GF-D8 (cell line): ENCODE measurements around the gene EYS.
"Not testable (repeated sequence)": the region's sequence is repeated elsewhere in the genome, so short reads cannot be mapped to it uniquely, and the experiment has no call there.

ENCODE experiments used
- DNase-seq: peaks from one replicate; lab custom pipeline; 2025; lab: John Stamatoyannopoulos, UW

The EYS gene

GRCh38 chr6:64467656-64468055, 1239.4 kb downstream of the EYS start:
- DNase-seq: no peak

GRCh38 chr6:64459411-64459944, 1247.5 kb downstream of the EYS start:
- DNase-seq: no peak

- DNase-seq: not testable (repeated sequence)
Measured at GRCh38 chr6:64448101-64448500, 1258.9 kb downstream of the EYS start.

GRCh38 chr6:64445038-64445437, 1262.0 kb downstream of the EYS start:
- no peak for DNase-seq

GRCh38 chr6:64439274-64439673, 1267.8 kb downstream of the EYS start:
- no peak for DNase-seq

GRCh38 chr6:64437996-64438395, 1269.0 kb downstream of the EYS start:
- DNase-seq: no peak

GRCh38 chr6:64429926-64430325, 1277.1 kb downstream of the EYS start:
- DNase-seq: no peak

- DNase-seq: no peak
Measured at GRCh38 chr6:64428186-64428585, 1278.8 kb downstream of the EYS start.

GRCh38 chr6:64415926-64416325, 1291.1 kb downstream of the EYS start:
- DNase-seq: no peak

- DNase-seq: no peak
Measured at GRCh38 chr6:64411226-64411625, 1295.8 kb downstream of the EYS start.

- DNase-seq: no peak
Measured at GRCh38 chr6:64409948-64410347, 1297.1 kb downstream of the EYS start.

GRCh38 chr6:64404396-64404795, 1302.6 kb downstream of the EYS start:
- DNase-seq: no peak

- DNase-seq: no peak
Measured at GRCh38 chr6:64383277-64383676, 1323.7 kb downstream of the EYS start.

- DNase-seq: no peak
Measured at GRCh38 chr6:64376394-64376793, 1330.6 kb downstream of the EYS start.

GRCh38 chr6:64357430-64357829, 1349.6 kb downstream of the EYS start:
- DNase-seq: no peak

- DNase-seq: no peak
Measured at GRCh38 chr6:64347411-64347810, 1359.6 kb downstream of the EYS start.

- DNase-seq: no peak
Measured at GRCh38 chr6:64335195-64335594, 1371.8 kb downstream of the EYS start.

- DNase-seq: no peak
Measured at GRCh38 chr6:64334636-64335035, 1372.4 kb downstream of the EYS start.

- DNase-seq: peak; percentile 7
Measured at GRCh38 chr6:64330694-64331307, 1376.2 kb downstream of the EYS start.

- no peak for DNase-seq
Measured at GRCh38 chr6:64326939-64327338, 1380.1 kb downstream of the EYS start.

- DNase-seq: no peak
Measured at GRCh38 chr6:64325093-64325492, 1381.9 kb downstream of the EYS start.

GRCh38 chr6:64310214-64310613, 1396.8 kb downstream of the EYS start:
- DNase-seq: no peak

GRCh38 chr6:64301307-64302236, 1405.5 kb downstream of the EYS start:
- no peak for DNase-seq
